B cell (primary cell): ENCODE measurements around the gene MAPK8IP2. TPM values are rescaled to one million over a fixed set of nuclear protein-coding genes. Genes with fewer than 3 reads are reported as not detected.
A peak's percentile ranks its signal among the peaks of the same experiment; 100 is the strongest.

Source experiments
- ATAC-seq: fragments of 200-7000 bp; cut with Tn5 transposase; one replicate; pipeline ENCODE4 v1.10.0; 2021; ENCODE audit warnings: low read depth, mild to moderate bottlenecking, moderate number of reproducible peaks, moderate library complexity
- CTCF ChIA-PET: fragments of 350-600 bp; sonication (Branson Sonifier 250); formaldehyde crosslinking; loops from one replicate; lab custom pipeline; 2021; ENCODE audit warnings: antibody characterized with exemption, inconsistent platforms; lab: Charles Lee
- POLR2A ChIA-PET: fragments of 350-600 bp; sonication (Branson Sonifier 250); formaldehyde crosslinking; loops from one replicate; lab custom pipeline; 2021; ENCODE audit warnings: antibody characterized with exemption; lab: Charles Lee
- DNase-seq: peaks from one replicate; pipeline ENCODE4 v3.0.0; 2013
- H2AFZ ChIP-seq: 2 replicates; pipeline ENCODE4 v1.6.1; 2012; ENCODE audit warnings: mild to moderate bottlenecking, low read depth, low read length; ENCODE audit not compliant: insufficient read depth, poor library complexity, severe bottlenecking
- H3K27ac ChIP-seq, 2 donors: 1 replicate in 1 of 2; 2 replicates in 1 of 2; pipeline ENCODE4 v1.5.1; 2012 to 2013; ENCODE audit warnings: low read length in 2 of 2, mild to moderate bottlenecking in 2 of 2, moderate library complexity in 1 of 2
- H3K27me3 ChIP-seq, 4 experiments: fragments of 200-600 bp in 1 of 4; sonication (generic) in 1 of 4; replicated peaks in 1 of 4; 1 replicate in 2 of 4; 2 replicates in 2 of 4; pipeline versions ENCODE4 v1.6.1 to v1.7.0; 2013 to 2016; ENCODE audit warnings: low read length in 3 of 4, mild to moderate bottlenecking in 2 of 4, mixed read lengths in 1 of 4, moderate library complexity in 1 of 4; ENCODE audit not compliant: insufficient read depth in 4 of 4, control insufficient read depth in 3 of 4; ENCODE audit errors: control extremely low read depth in 1 of 4
- H3K36me3 ChIP-seq, 2 experiments: replicated peaks in 1 of 2; 1 replicate in 1 of 2; 2 replicates in 1 of 2; pipeline versions ENCODE4 v1.6.1 to v1.7.1; 2013; ENCODE audit warnings: low read length in 1 of 2; ENCODE audit not compliant: insufficient read depth in 2 of 2, control insufficient read depth in 1 of 2; ENCODE audit errors: control extremely low read depth in 1 of 2, extremely low read depth in 1 of 2
- H3K4me1 ChIP-seq, 2 donors: fragments of 200-600 bp in 1 of 2; sonication (generic) in 1 of 2; 1 replicate in 1 of 2; 2 replicates in 1 of 2; pipeline versions ENCODE4 v1.5.1 to v1.6.1; 2013 to 2017; ENCODE audit warnings: low read length in 2 of 2; ENCODE audit not compliant: control insufficient read depth in 2 of 2, insufficient read depth in 2 of 2
- H3K4me2 ChIP-seq: replicated peaks from 2 replicates; pipeline ENCODE3; 2012; ENCODE audit warnings: mild to moderate bottlenecking, low read depth, low read length; ENCODE audit not compliant: poor library complexity, severe bottlenecking
- H3K4me3 ChIP-seq, 5 experiments: fragments of 200-600 bp in 1 of 5; sonication (generic) in 1 of 5; 1 replicate in 3 of 5; 2 replicates in 2 of 5; pipeline versions ENCODE4 v1.5.1 to v1.7.0; 2011 to 2016; ENCODE audit warnings: low read length in 4 of 5, mild to moderate bottlenecking in 4 of 5, low read depth in 2 of 5, control low read depth in 1 of 5, moderate library complexity in 1 of 5; ENCODE audit not compliant: insufficient read depth in 1 of 5; ENCODE audit errors: control extremely low read depth in 1 of 5, extremely low read depth in 1 of 5
- H3K79me2 ChIP-seq: fragments of 200-600 bp; sonication (generic); one replicate; pipeline ENCODE4 v1.6.0; 2016; ENCODE audit warnings: low read length; ENCODE audit not compliant: control insufficient read depth, insufficient read depth
- H3K9ac ChIP-seq: fragments of 200-600 bp; sonication (generic); 2 replicates; pipeline ENCODE4 v1.6.1; 2017; ENCODE audit warnings: mild to moderate bottlenecking, low read length, moderate library complexity
- H3K9me3 ChIP-seq, 3 donors: one replicate each; pipeline versions ENCODE4 v1.6.1 to v1.7.1; 2013; ENCODE audit warnings: low read length in 2 of 3; ENCODE audit not compliant: control insufficient read depth in 2 of 3, insufficient read depth in 1 of 3; ENCODE audit errors: control extremely low read depth in 1 of 3
- H4K20me1 ChIP-seq: 2 replicates; pipeline ENCODE4 v1.6.0; 2012; ENCODE audit warnings: mild to moderate bottlenecking, low read length; ENCODE audit not compliant: insufficient read depth, control insufficient read depth, poor library complexity, severe bottlenecking
- H3K27ac Mint-ChIP-seq: one replicate; pipeline ENCODE4 v1.8.0; 2021; ENCODE audit warnings: mixed read lengths
- H3K27me3 Mint-ChIP-seq: one replicate; pipeline ENCODE4 v1.8.0; 2021; ENCODE audit warnings: mixed read lengths
- H3K4me1 Mint-ChIP-seq: one replicate; pipeline ENCODE4 v1.8.0; 2021; ENCODE audit warnings: mixed read lengths
- H3K4me3 Mint-ChIP-seq: one replicate; pipeline ENCODE4 v1.8.0; 2021; ENCODE audit warnings: mixed read lengths
- H3K9me3 Mint-ChIP-seq: one replicate; pipeline ENCODE4 v1.8.0; 2022; ENCODE audit warnings: mixed read lengths; ENCODE audit not compliant: insufficient read depth
- CTCF ChIP-seq: fragments of 200-600 bp; IDR thresholded peaks from one replicate; pipeline ENCODE4 v1.8.0; 2022; ENCODE audit warnings: antibody characterized with exemption, mild to moderate bottlenecking
- EZH2 ChIP-seq: IDR thresholded peaks from 2 replicates; pipeline ENCODE4 v1.6.1; 2012; ENCODE audit warnings: borderline replicate concordance, low read depth, mild to moderate bottlenecking, moderate library complexity, low read length; ENCODE audit not compliant: insufficient read depth, poor library complexity, severe bottlenecking
- WGBS: methylation state at CpG from one replicate; pipeline ENCODE4 v1.1.5; 2013; ENCODE audit warnings: missing lambda C conversion rate; ENCODE audit not compliant: insufficient coverage; 5-methylcytosine and 5-hydroxymethylcytosine counted together
- intact Hi-C: fragments of 100-400 bp; cut with micrococcal nuclease; formaldehyde crosslinking; loops from one replicate; pipeline ENCODE4 v1.10.0; 2022
- polyA plus RNA-seq: library from polyadenylated mRNA; depleted of rRNA; stranded (reverse); fragments of >200 nt; gene quantifications from 2 replicates; pipeline ENCODE4 v1.2.3, GENCODE V29; 2012
- total RNA-seq, 2 donors: library from RNA; stranded (reverse); fragments of 120-200 nt in 1 of 2; gene quantifications; 1 replicate in 1 of 2; 2 replicates in 1 of 2; pipeline versions ENCODE4 v1.2.3 to v1.2.4, GENCODE V29; 2013 to 2022

Gene MAPK8IP2
- total and polyA plus RNA-seq, 2 donors (not counting 1 experiment from before 2014, with no cell fraction given): 0.19 to 0.39 TPM

- intact Hi-C loops: no loop called here
- H3K79me2 ChIP-seq: no peaks in the 10 kb centered on the region
- H2AFZ ChIP-seq: no peak overlapping the region
- H3K27me3 ChIP-seq: peaks cover 0 to 34% (median 14%) of the 10 kb centered on the region in 4 experiments
- Mint-ChIP-seq H3K27ac (no peak overlapping the region), H3K9me3 (no peaks in the 10 kb centered on the region), H3K27me3 (peaks cover 17% of the 10 kb centered on the region), H3K4me3 (no peak overlapping the region), H3K4me1 (peaks cover 10% of the 10 kb centered on the region)
- peaks cover 0 to 10% (median 0%) of the 10 kb centered on the region in 3 donors for H3K9me3 ChIP-seq
- H4K20me1 ChIP-seq: no peaks in the 10 kb centered on the region
- no peak overlapping the region for H3K4me2 ChIP-seq
- no peak for ATAC-seq
- POLR2A ChIA-PET: no interaction called here
- H3K9ac ChIP-seq: no peak overlapping the region
- CTCF ChIA-PET: no interaction called here
- TF ChIP-seq CTCF: no peak
- TF ChIP-seq EZH2: no peak
- H3K36me3 ChIP-seq: no peaks in the 10 kb centered on the region
- peaks cover 6 to 7% of the 10 kb centered on the region in 2 donors for H3K4me1 ChIP-seq
- H3K27ac ChIP-seq: no peak overlapping the region
- no peak overlapping the region for H3K4me3 ChIP-seq
- WGBS: 95% methylated on average over 4 of the region's 5 CpGs
- no peak for DNase-seq
These were observed 3.5 kb upstream of the MAPK8IP2 start for GRCh38 chr22:50597097-50597496.

GRCh38 chr22:50599816-50600455, 657 bp upstream of the MAPK8IP2 start:
- peak overlapping the region; percentile 66 for H3K4me2 ChIP-seq
- H3K9me3 Mint-ChIP-seq: no peaks in the 10 kb centered on the region
- H3K9ac ChIP-seq: no peak overlapping the region
- peaks cover 28% of the 10 kb centered on the region for H3K27me3 Mint-ChIP-seq
- H3K4me1 Mint-ChIP-seq: peaks cover 12% of the 10 kb centered on the region
- no peak overlapping the region for H3K27ac ChIP-seq
- peaks cover 7 to 9% of the 10 kb centered on the region in 2 donors for H3K4me1 ChIP-seq
- TF ChIP-seq EZH2 (no peak), CTCF (no peak)
- DNase-seq (peak; percentile 75), ATAC-seq (peak; percentile 89)
- H2AFZ ChIP-seq: no peak overlapping the region
- intact Hi-C loops: no loop called here
- no peaks in the 10 kb centered on the region for H3K79me2 ChIP-seq
- ChIA-PET CTCF (interaction anchor here (0.7 kb wide), 1 partner anchor 64 kb away, joined by 3 read pairs; no protein-coding TSS in a partner anchor), POLR2A (no interaction called here)
- peaks cover 0 to 10% (median 0%) of the 10 kb centered on the region in 3 donors for H3K9me3 ChIP-seq
- H3K27ac Mint-ChIP-seq: no peak overlapping the region
- H3K36me3 ChIP-seq: no peaks in the 10 kb centered on the region
- H3K4me3 Mint-ChIP-seq: peak overlapping the region; percentile 77
- H3K27me3 ChIP-seq: peaks cover 0 to 54% (median 26%) of the 10 kb centered on the region in 4 experiments
- H3K4me3 ChIP-seq: no peak overlapping the region
- no peaks in the 10 kb centered on the region for H4K20me1 ChIP-seq
- whole genome bisulfite sequencing: 14% methylated on average over 50 of the region's 52 CpGs
